Prostate gland (tissue), 2 donors: Measurements from ENCODE around the gene GRIN3B.

ENCODE experiments used
- POLR2A ChIP-seq: fragments of 450-650 bp; IDR thresholded peaks from one replicate; pipeline ENCODE4 v1.6.1; 2016; ENCODE audit warnings: antibody characterized with exemption, mild to moderate bottlenecking
- TF ChIP-seq, protein P1 (sequence below), 4 experiments: fragments of 200-600 bp in 2 of 4; fragments of 450-650 bp in 2 of 4; sonication (generic) in 2 of 4; IDR thresholded peaks; 1 replicate in 3 of 4; 2 replicates in 1 of 4; pipeline ENCODE4 v1.5.1; 2016 to 2019; ENCODE audit warnings: antibody characterized with exemption in 4 of 4, mild to moderate bottlenecking in 2 of 4, moderate library complexity in 2 of 4

DNA sequence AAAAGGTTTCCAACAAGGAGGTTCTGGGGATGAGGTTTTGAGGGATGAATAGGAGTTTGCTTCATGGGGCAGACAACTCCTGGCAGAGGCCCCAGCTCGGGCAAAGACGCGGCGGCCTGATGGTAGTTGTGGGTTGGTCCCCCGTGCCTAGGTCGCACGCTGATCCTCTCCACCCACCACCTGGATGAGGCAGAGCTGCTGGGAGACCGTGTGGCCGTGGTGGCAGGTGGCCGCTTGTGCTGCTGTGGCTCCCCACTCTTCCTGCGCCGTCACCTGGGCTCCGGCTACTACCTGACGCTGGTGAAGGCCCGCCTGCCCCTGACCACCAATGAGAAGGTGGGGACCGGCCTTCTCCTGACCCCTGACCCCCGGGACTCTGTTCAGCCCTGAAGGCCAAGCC is 51.6 kb downstream of the GRIN3B start:
- TF ChIP-seq, protein P1, sequence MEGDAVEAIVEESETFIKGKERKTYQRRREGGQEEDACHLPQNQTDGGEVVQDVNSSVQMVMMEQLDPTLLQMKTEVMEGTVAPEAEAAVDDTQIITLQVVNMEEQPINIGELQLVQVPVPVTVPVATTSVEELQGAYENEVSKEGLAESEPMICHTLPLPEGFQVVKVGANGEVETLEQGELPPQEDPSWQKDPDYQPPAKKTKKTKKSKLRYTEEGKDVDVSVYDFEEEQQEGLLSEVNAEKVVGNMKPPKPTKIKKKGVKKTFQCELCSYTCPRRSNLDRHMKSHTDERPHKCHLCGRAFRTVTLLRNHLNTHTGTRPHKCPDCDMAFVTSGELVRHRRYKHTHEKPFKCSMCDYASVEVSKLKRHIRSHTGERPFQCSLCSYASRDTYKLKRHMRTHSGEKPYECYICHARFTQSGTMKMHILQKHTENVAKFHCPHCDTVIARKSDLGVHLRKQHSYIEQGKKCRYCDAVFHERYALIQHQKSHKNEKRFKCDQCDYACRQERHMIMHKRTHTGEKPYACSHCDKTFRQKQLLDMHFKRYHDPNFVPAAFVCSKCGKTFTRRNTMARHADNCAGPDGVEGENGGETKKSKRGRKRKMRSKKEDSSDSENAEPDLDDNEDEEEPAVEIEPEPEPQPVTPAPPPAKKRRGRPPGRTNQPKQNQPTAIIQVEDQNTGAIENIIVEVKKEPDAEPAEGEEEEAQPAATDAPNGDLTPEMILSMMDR (IDR thresholded peaks at IDR 0.05) = no peak
- TF ChIP-seq POLR2A = no peak
